Panc1 (cell line): Measurements from ENCODE around the gene ZIM2. TPM values are rescaled to one million over a fixed set of nuclear protein-coding genes. Genes with fewer than 3 reads are reported as not detected.

Experiments used
- ATAC-seq: fragments of 200-7000 bp; cut with Tn5 transposase; 2 replicates; pipeline ENCODE4 v1.9.1; 2020; ENCODE audit warnings: mild to moderate bottlenecking, moderate library complexity
- BruUV-seq: library from RNA; stranded (reverse); fragments of 400-500 nt; replicated peaks from 2 replicates; lab custom pipeline; 2021; lab: Mats Ljungman, UMichigan
- CTCF ChIA-PET: fragments of 300-600 bp; sonication (Branson Sonifier 250); formaldehyde crosslinking; loops from one replicate; lab custom pipeline; 2022; ENCODE audit warnings: antibody characterized with exemption; lab: Charles Lee
- POLR2A ChIA-PET: fragments of 300-600 bp; sonication (Branson Sonifier 250); formaldehyde crosslinking; loops from one replicate; lab custom pipeline; 2022; ENCODE audit warnings: antibody characterized with exemption; lab: Charles Lee
- DNase-seq: peaks from one replicate; pipeline ENCODE4 v3.0.0-alpha.2; 2010; ENCODE audit warnings: low read depth, low spot score
- H3K27ac ChIP-seq: 2 replicates; pipeline ENCODE4 v1.5.1; 2011; ENCODE audit warnings: mild to moderate bottlenecking, low read length, inconsistent platforms
- H3K27me3 ChIP-seq: fragments of 200-500 bp; sonication (Bioruptor generic); 2 replicates; pipeline ENCODE4 v1.6.0; 2014; ENCODE audit warnings: low read length, inconsistent platforms; ENCODE audit not compliant: control insufficient read depth, insufficient read depth
- H3K36me3 ChIP-seq: fragments of 200-500 bp; sonication (Bioruptor generic); 2 replicates; pipeline ENCODE4 v1.5.1; 2014; ENCODE audit warnings: inconsistent platforms, mild to moderate bottlenecking, low read length, moderate library complexity; ENCODE audit not compliant: control insufficient read depth, insufficient read depth
- H3K4me1 ChIP-seq: 2 replicates; pipeline ENCODE4 v1.5.1; 2011; ENCODE audit warnings: inconsistent platforms, mild to moderate bottlenecking, low read length, moderate library complexity; ENCODE audit not compliant: control insufficient read depth, insufficient read depth
- H3K4me3 ChIP-seq, 2 experiments: 2 replicates each; pipeline ENCODE4 v1.5.1; 2011 to 2012; ENCODE audit warnings: low read depth in 2 of 2, low read length in 2 of 2, mild to moderate bottlenecking in 2 of 2, inconsistent platforms in 1 of 2, moderate library complexity in 1 of 2
- H3K9me3 ChIP-seq: fragments of 200-500 bp; sonication (Bioruptor generic); 2 replicates; pipeline ENCODE4 v1.5.1; 2014; ENCODE audit warnings: low read depth, mild to moderate bottlenecking, inconsistent platforms, low read length, moderate library complexity; ENCODE audit not compliant: control insufficient read depth, insufficient read depth
- POLR2AphosphoS5 ChIP-seq: IDR thresholded peaks from 2 replicates; pipeline ENCODE4 v1.6.1; 2012; ENCODE audit warnings: mild to moderate bottlenecking, low read depth, low read length, moderate library complexity
- SIN3A ChIP-seq: IDR thresholded peaks from 2 replicates; pipeline ENCODE4 v1.6.1; 2012; ENCODE audit warnings: low read depth, mild to moderate bottlenecking, low read length, moderate library complexity, borderline replicate concordance; ENCODE audit not compliant: insufficient read depth
- TCF7L2 ChIP-seq: IDR thresholded peaks from 2 replicates; pipeline ENCODE4 v1.6.1; 2011; ENCODE audit warnings: mild to moderate bottlenecking, low read depth, low read length, inconsistent platforms
- in situ Hi-C: cut with HindIII; loops from 2 replicates; pipeline ENCODE4 v1.10.0; 2016; ENCODE audit warnings: low sequenced_read_pairs, low pct_unique_long_range_greater_than_20kb
- intact Hi-C: fragments of 100-400 bp; cut with micrococcal nuclease; formaldehyde crosslinking; loops from one replicate; pipeline ENCODE4 v1.10.0; 2022; ENCODE audit not compliant: unreplicated experiment
- total RNA-seq: library from RNA; stranded (reverse); gene quantifications from one replicate; pipeline ENCODE4 v1.2.1, GENCODE V29; 2021; ENCODE audit not compliant: unreplicated experiment
- TF ChIP-seq, protein P1 (sequence below), 2 experiments: IDR thresholded peaks; 2 replicates each; pipeline ENCODE4 v1.6.1; 2011 to 2012; ENCODE audit warnings: low read depth in 2 of 2, control low read depth in 1 of 2, low read length in 1 of 2, mild to moderate bottlenecking in 1 of 2, moderate library complexity in 1 of 2; ENCODE audit not compliant: insufficient read depth in 1 of 2
- TF ChIP-seq, protein P2 (sequence below): fragments of 450-650 bp; IDR thresholded peaks from 2 replicates; pipeline ENCODE4 v1.5.1; 2017; ENCODE audit warnings: mild to moderate bottlenecking

ZIM2 gene
- total RNA-seq, 1 experiment from 2014 or later = not detected

DNA sequence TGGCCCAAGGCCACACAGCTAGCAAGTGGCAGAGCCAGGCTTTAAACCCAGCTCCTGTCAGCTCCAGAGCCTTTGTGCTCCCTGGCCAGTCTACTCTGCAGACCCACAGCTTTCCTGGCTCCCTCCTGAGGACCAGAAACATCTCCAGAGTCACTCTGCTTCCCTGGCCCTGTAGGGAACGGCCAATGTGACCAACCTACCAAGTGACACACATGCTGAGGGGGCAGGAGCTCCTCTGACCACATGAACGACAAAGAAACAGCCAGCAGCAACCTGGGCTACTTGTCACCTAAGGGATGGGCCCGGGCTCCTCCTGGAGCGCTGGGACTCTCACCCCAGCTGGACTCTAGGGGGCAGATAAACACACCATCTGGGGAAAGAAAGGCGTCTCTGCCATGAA, 19.3 kb downstream of the ZIM2 start:
- H3K36me3 ChIP-seq = no peaks in the 10 kb centered on the region
- TF ChIP-seq, protein P1, sequence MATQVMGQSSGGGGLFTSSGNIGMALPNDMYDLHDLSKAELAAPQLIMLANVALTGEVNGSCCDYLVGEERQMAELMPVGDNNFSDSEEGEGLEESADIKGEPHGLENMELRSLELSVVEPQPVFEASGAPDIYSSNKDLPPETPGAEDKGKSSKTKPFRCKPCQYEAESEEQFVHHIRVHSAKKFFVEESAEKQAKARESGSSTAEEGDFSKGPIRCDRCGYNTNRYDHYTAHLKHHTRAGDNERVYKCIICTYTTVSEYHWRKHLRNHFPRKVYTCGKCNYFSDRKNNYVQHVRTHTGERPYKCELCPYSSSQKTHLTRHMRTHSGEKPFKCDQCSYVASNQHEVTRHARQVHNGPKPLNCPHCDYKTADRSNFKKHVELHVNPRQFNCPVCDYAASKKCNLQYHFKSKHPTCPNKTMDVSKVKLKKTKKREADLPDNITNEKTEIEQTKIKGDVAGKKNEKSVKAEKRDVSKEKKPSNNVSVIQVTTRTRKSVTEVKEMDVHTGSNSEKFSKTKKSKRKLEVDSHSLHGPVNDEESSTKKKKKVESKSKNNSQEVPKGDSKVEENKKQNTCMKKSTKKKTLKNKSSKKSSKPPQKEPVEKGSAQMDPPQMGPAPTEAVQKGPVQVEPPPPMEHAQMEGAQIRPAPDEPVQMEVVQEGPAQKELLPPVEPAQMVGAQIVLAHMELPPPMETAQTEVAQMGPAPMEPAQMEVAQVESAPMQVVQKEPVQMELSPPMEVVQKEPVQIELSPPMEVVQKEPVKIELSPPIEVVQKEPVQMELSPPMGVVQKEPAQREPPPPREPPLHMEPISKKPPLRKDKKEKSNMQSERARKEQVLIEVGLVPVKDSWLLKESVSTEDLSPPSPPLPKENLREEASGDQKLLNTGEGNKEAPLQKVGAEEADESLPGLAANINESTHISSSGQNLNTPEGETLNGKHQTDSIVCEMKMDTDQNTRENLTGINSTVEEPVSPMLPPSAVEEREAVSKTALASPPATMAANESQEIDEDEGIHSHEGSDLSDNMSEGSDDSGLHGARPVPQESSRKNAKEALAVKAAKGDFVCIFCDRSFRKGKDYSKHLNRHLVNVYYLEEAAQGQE (IDR thresholded peaks at IDR 0.05; ENCODE audit: insufficient read depth in 1 of 2, low read depth in 2 of 2, low read length in 1 of 2) = no peak
- TF ChIP-seq, protein P2, sequence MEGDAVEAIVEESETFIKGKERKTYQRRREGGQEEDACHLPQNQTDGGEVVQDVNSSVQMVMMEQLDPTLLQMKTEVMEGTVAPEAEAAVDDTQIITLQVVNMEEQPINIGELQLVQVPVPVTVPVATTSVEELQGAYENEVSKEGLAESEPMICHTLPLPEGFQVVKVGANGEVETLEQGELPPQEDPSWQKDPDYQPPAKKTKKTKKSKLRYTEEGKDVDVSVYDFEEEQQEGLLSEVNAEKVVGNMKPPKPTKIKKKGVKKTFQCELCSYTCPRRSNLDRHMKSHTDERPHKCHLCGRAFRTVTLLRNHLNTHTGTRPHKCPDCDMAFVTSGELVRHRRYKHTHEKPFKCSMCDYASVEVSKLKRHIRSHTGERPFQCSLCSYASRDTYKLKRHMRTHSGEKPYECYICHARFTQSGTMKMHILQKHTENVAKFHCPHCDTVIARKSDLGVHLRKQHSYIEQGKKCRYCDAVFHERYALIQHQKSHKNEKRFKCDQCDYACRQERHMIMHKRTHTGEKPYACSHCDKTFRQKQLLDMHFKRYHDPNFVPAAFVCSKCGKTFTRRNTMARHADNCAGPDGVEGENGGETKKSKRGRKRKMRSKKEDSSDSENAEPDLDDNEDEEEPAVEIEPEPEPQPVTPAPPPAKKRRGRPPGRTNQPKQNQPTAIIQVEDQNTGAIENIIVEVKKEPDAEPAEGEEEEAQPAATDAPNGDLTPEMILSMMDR = no peak
- no peak for TF ChIP-seq POLR2AphosphoS5
- TF ChIP-seq SIN3A = no peak
- TF ChIP-seq TCF7L2 = no peak
- ATAC-seq (no peak), DNase-seq (no peak)
- no peaks in the 10 kb centered on the region for H3K4me1 ChIP-seq
- in situ Hi-C loops (no loop called here), intact Hi-C loops (no loop called here)
- POLR2A ChIA-PET = no interaction called here
- no peak overlapping the region for H3K4me3 ChIP-seq
- no TSS peak for BruUV-seq
- H3K27me3 ChIP-seq = no peaks in the 10 kb centered on the region
- CTCF ChIA-PET = no interaction called here
- H3K9me3 ChIP-seq = peaks cover 8% of the 10 kb centered on the region; the same call in 1 of the 2 replicates
- H3K27ac ChIP-seq = no peak overlapping the region

DNA sequence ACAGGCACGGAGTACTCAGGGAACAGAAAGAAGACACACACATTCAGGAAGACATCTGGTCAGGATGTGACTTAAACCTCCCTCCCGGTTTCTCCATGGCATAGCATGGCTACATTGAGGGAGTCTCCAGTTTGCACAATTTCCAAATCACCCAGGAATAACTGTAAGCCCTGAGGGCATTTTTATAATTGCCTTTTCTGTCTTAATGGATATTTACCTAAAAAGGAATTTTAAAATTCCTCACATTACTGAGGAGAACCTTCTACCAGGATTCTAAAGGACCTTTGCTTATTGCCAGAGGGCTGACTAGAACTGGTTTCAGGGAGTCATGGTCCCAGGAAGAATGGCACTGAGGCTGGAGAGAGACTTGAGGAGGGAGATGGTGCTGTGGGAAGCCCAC, 21.4 kb downstream of the ZIM2 start:
- Histone ChIP-seq H3K9me3 (no peaks in the 10 kb centered on the region; the same call in 1 of the 2 replicates), H3K4me3 (no peak overlapping the region), H3K4me1 (no peaks in the 10 kb centered on the region), H3K36me3 (no peaks in the 10 kb centered on the region), H3K27ac (no peak overlapping the region), H3K27me3 (no peaks in the 10 kb centered on the region)
- in situ Hi-C loops = no loop called here
- TF ChIP-seq SIN3A (no peak), POLR2AphosphoS5 (no peak), TCF7L2 (no peak)
- TF ChIP-seq, protein P2 = no peak
- POLR2A ChIA-PET = no interaction called here
- ATAC-seq = no peak
- CTCF ChIA-PET = no interaction called here
- intact Hi-C loops = no loop called here
- no peak for DNase-seq
- no TSS peak for BruUV-seq
